ENCODE data around the gene STK38. TPM values are rescaled to one million over a fixed set of nuclear protein-coding genes. Genes with fewer than 3 reads are reported as not detected.

STK38 gene
- total RNA-seq (2021) (45.7 and 53.3 TPM in 2 replicates), Bru-seq, nascent RNA (percentile 82 among the genes with signal in this experiment), BruChase-seq, experiment 1, labeled RNA remaining after a 2-hour chase (percentile 96 among the genes with signal in this experiment), BruChase-seq, experiment 2, labeled RNA remaining after a 6-hour chase (percentile 88 among the genes with signal in this experiment)
- long read RNA-seq, transcript STK38-201 (14 exons, 3,576 nt) = major isoform, 30 of 87 reads
- long read RNA-seq, partial matches to known transcripts = 13 of 87 reads
- long read RNA-seq, other reads (novel, unspliced or antisense) = 44 of 87 reads

- POLR2A ChIA-PET (ENCODE audit: unreplicated experiment) = no interaction called here
- Histone ChIP-seq H3F3A (ENCODE audit: insufficient read depth, low read depth) (no peaks in the 10 kb centered on the region; the same call in 1 of the 2 replicates), H3K9me2 (ENCODE audit: insufficient read depth) (no peaks in the 10 kb centered on the region), H3K4me2 (peak within 1 kb of the TSS; percentile 94), H3K4me3 (peak within 1 kb of the TSS; percentile 92), H2AFZ (peak within 1 kb of the TSS; percentile 89), H3K36me3 (ENCODE audit: low read depth) (peaks cover 3% of the 10 kb centered on the region; the same call in 1 of the 2 replicates), H3K27me3 (ENCODE audit: insufficient read depth, low read depth) (no peaks in the 10 kb centered on the region), H3K4me1 (replicated peaks; ENCODE audit: insufficient read depth) (peaks cover 36% of the 10 kb centered on the region), H3K9me3 (ENCODE audit: insufficient read depth, low read depth) (no peaks in the 10 kb centered on the region), H3K27ac (peak within 1 kb of the TSS; percentile 51), H4K20me1 (ENCODE audit: insufficient read depth) (0 out of 2 replicates have a peak, but pooled peaks cover 7% of the 10 kb centered on the region), H3K79me2 (ENCODE audit: low read depth) (peaks cover 51% of the 10 kb centered on the region)
- intact Hi-C loops (cut with micrococcal nuclease; ENCODE audit: unreplicated experiment) = loop anchor here (1.0 kb wide), 2 partner anchors 32 to 46 kb away; no protein-coding TSS in a partner anchor
- no TSS peak for BruUV-seq (replicated peaks)
- TF ChIP-seq EZH2 (IDR thresholded peaks at IDR 0.05; ENCODE audit: low read depth) (no peak), CTCF (conservative IDR thresholded peaks at IDR 0.05) (peak; percentile 32; the same call in 1 of the 2 replicates)
- CTCF ChIA-PET = no interaction called here
- DNase-seq = peak; percentile 73 to 84
Observed at GRCh38 chr6:36546920-36547645, at the start of gene STK38. Gene STK38 (minus strand): TSS chr6:36547479. CDS start chr6:36540202, 7,277 bp downstream.

- Histone ChIP-seq H3K27ac (peak overlapping the region; percentile 93), H3F3A (ENCODE audit: insufficient read depth, low read depth) (peaks cover 93% of the 10 kb centered on the region), H4K20me1 (ENCODE audit: insufficient read depth) (peaks cover 68% of the 10 kb centered on the region), H3K79me2 (ENCODE audit: low read depth) (peaks cover 87% of the 10 kb centered on the region), H3K4me2 (peak overlapping the region; percentile 94), H3K27me3 (ENCODE audit: insufficient read depth, low read depth) (no peaks in the 10 kb centered on the region), H2AFZ (no peak overlapping the region), H3K4me1 (replicated peaks; ENCODE audit: insufficient read depth) (peaks cover 58% of the 10 kb centered on the region), H3K9me2 (ENCODE audit: insufficient read depth) (no peaks in the 10 kb centered on the region), H3K36me3 (ENCODE audit: low read depth) (peaks cover 63% of the 10 kb centered on the region), H3K9me3 (ENCODE audit: insufficient read depth, low read depth) (no peaks in the 10 kb centered on the region), H3K4me3 (peak overlapping the region; percentile 100)
- TF ChIP-seq CTCF (conservative IDR thresholded peaks at IDR 0.05) = no peak
- no peak for TF ChIP-seq EZH2 (IDR thresholded peaks at IDR 0.05; ENCODE audit: low read depth)
- intact Hi-C loops (cut with micrococcal nuclease; ENCODE audit: unreplicated experiment) = no loop called here
- DNase-seq = no peak
- no TSS peak for BruUV-seq (replicated peaks)
- ChIA-PET POLR2A (ENCODE audit: unreplicated experiment) (interaction anchor here (0.7 kb wide), 2 partner anchors 90 to 93 kb away, joined by 3 to 4 read pairs; no protein-coding TSS in a partner anchor), CTCF (no interaction called here)
Observed at GRCh38 chr6:36596356-36596755, 49.1 kb upstream of the STK38 start.

GRCh38 chr6:36594816-36595643, 47.8 kb upstream of the STK38 start:
- Histone ChIP-seq H3K4me1 (replicated peaks; ENCODE audit: insufficient read depth) (peaks cover 60% of the 10 kb centered on the region), H3K79me2 (ENCODE audit: low read depth) (peaks cover 79% of the 10 kb centered on the region), H2AFZ (no peak overlapping the region), H3K36me3 (ENCODE audit: low read depth) (peaks cover 51% of the 10 kb centered on the region), H3K27ac (peak overlapping the region; percentile 93), H3K9me3 (ENCODE audit: insufficient read depth, low read depth) (no peaks in the 10 kb centered on the region), H3K4me3 (peak overlapping the region; percentile 100), H3K27me3 (ENCODE audit: insufficient read depth, low read depth) (no peaks in the 10 kb centered on the region), H3K4me2 (peak overlapping the region; percentile 94), H4K20me1 (ENCODE audit: insufficient read depth) (peaks cover 54% of the 10 kb centered on the region), H3F3A (ENCODE audit: insufficient read depth, low read depth) (peaks cover 80% of the 10 kb centered on the region), H3K9me2 (ENCODE audit: insufficient read depth) (no peaks in the 10 kb centered on the region)
- no TSS peak for BruUV-seq (replicated peaks)
- CTCF ChIA-PET = interaction anchor here (0.9 kb wide), 1 partner anchor 15 kb away, joined by 13 read pairs; no protein-coding TSS in a partner anchor
- intact Hi-C loops (cut with micrococcal nuclease; ENCODE audit: unreplicated experiment) = loop anchor here (5.0 kb wide), 2 partner anchors 68 to 153 kb away; partner anchors contain the start of genes KCTD20 and PXT1
- TF ChIP-seq EZH2 (IDR thresholded peaks at IDR 0.05; ENCODE audit: low read depth) = no peak
- no peak for TF ChIP-seq CTCF (conservative IDR thresholded peaks at IDR 0.05)
- DNase-seq = no peak
- POLR2A ChIA-PET (ENCODE audit: unreplicated experiment) = interaction anchor here (0.5 to 0.7 kb wide), 5 partner anchors 13 to 669 kb away, joined by 3 to 10 read pairs (median 4); partner anchors contain the start of gene MAPK13
